ENCODE results near the gene SPTBN4.
A peak's percentile ranks its signal among the peaks of the same experiment; 100 is the strongest.

The SPTBN4 gene

GRCh38 chr19:40441719-40442253, 25.0 kb upstream of the SPTBN4 start:
- Histone ChIP-seq H3K14ac (ENCODE audit: low read length in 2 of 2) (no peak overlapping the region), H4K91ac (ENCODE audit: low read length) (no peak overlapping the region), H2BK5ac (ENCODE audit: low read depth, low read length, poor library complexity, severe bottlenecking) (no peak overlapping the region), H3K79me1 (replicated peaks; ENCODE audit: low read length, poor library complexity, severe bottlenecking) (peaks cover 5% of the 10 kb centered on the region), H3K4me2 (ENCODE audit: low read length, poor library complexity, severe bottlenecking) (peak overlapping the region; percentile 85), H3K9ac (ENCODE audit: low read length) (peak overlapping the region; percentile 97), H4K8ac (ENCODE audit: low read length) (no peak overlapping the region), H3K4me1 (ENCODE audit: control insufficient read depth, insufficient read depth, low read depth, low read length) (peaks cover 20% of the 10 kb centered on the region), H2BK15ac (ENCODE audit: low read depth, poor library complexity, severe bottlenecking) (no peak overlapping the region), H3K27me3 (ENCODE audit: control insufficient read depth in 1 of 2, insufficient read depth in 1 of 2, low read length in 2 of 2) (no peaks in the 10 kb centered on the region), H2AK5ac (ENCODE audit: low read length, severe bottlenecking) (no peak overlapping the region), H3K9me3 (ENCODE audit: control insufficient read depth, low read length) (no peaks in the 10 kb centered on the region), H2AFZ (ENCODE audit: low read depth, low read length) (no peak overlapping the region), H3K4ac (ENCODE audit: low read depth in 1 of 2, low read length in 2 of 2) (no peak overlapping the region), H3K18ac (ENCODE audit: low read depth in 1 of 2, low read length in 2 of 2) (no peak overlapping the region), H2BK120ac (ENCODE audit: low read depth, low read length) (no peak overlapping the region), H3K4me3 (ENCODE audit: insufficient read depth in 1 of 2, low read depth in 1 of 2, low read length in 2 of 2) (peak overlapping the region in 1 of 2 experiments; percentile 94), H3K36me3 (ENCODE audit: control insufficient read depth in 1 of 2, insufficient read depth in 2 of 2, low read depth in 1 of 2, low read length in 2 of 2) (peaks cover 31 to 33% of the 10 kb centered on the region in 2 experiments), H3K23ac (ENCODE audit: low read length in 2 of 2) (no peak overlapping the region), H2BK12ac (ENCODE audit: low read length in 2 of 2) (no peak overlapping the region), H3K27ac (ENCODE audit: low read length, poor library complexity, severe bottlenecking) (no peak overlapping the region)
- 85% methylated on average over 9 of the region's 11 CpGs for WGBS
- no peak for DNase-seq

DNA sequence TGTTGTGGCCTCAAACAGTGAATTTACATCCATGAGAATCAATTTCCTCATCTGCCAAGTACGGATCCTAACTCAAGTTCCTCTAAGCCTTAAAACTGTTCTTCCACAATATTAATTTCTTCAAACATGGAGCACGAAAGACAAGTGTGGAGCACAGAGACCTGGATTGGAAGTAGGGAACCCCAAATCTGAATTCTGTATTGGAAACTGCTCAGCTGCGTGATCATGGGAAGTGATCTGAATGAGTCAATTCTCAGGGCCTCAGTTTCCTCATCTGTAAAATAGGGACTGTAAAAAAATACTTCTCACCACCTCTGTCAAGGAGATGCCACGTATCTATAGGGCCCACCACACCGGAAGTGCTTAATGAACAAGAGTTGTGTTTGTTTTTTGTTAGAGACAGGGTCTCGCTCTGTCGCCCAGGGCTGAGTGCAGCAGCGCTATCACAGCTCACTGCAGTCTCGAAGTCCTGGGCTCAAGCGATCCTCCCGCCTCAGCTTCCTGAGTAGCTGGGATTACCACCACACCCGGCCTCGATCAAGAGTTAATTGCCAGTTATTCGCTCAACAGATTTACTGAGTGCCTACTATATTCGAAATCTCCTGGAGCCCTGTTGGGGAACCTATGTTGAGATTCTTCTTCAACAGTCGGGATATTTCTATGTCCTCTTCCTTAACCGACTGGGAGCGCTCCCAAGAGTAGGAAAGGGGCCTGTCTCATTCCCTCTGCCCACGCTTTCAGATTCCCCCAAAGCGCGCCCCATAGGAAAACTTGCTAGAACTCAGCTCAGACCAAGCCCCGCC, 24.3 kb upstream of the SPTBN4 start:
- Histone ChIP-seq H3K23ac (ENCODE audit: low read length in 2 of 2) (no peak overlapping the region), H3K27me3 (ENCODE audit: control insufficient read depth in 1 of 2, insufficient read depth in 1 of 2, low read length in 2 of 2) (no peaks in the 10 kb centered on the region), H2AFZ (ENCODE audit: low read depth, low read length) (no peak overlapping the region), H4K91ac (ENCODE audit: low read length) (no peak overlapping the region), H3K4me2 (ENCODE audit: low read length, poor library complexity, severe bottlenecking) (peak overlapping the region; percentile 85), H2BK120ac (ENCODE audit: low read depth, low read length) (no peak overlapping the region), H2BK15ac (ENCODE audit: low read depth, poor library complexity, severe bottlenecking) (no peak overlapping the region), H3K9ac (ENCODE audit: low read length) (peak overlapping the region; percentile 97), H3K79me1 (replicated peaks; ENCODE audit: low read length, poor library complexity, severe bottlenecking) (peaks cover 5% of the 10 kb centered on the region), H3K14ac (ENCODE audit: low read length in 2 of 2) (no peak overlapping the region), H2BK5ac (ENCODE audit: low read depth, low read length, poor library complexity, severe bottlenecking) (no peak overlapping the region), H4K8ac (ENCODE audit: low read length) (peak overlapping the region; percentile 16), H3K27ac (ENCODE audit: low read length, poor library complexity, severe bottlenecking) (peak overlapping the region; percentile 88), H3K36me3 (ENCODE audit: control insufficient read depth in 1 of 2, insufficient read depth in 2 of 2, low read depth in 1 of 2, low read length in 2 of 2) (peaks cover 31 to 33% of the 10 kb centered on the region in 2 experiments), H3K4me3 (ENCODE audit: insufficient read depth in 1 of 2, low read depth in 1 of 2, low read length in 2 of 2) (peak overlapping the region; percentile 62 to 94), H3K9me3 (ENCODE audit: control insufficient read depth, low read length) (no peaks in the 10 kb centered on the region), H3K18ac (ENCODE audit: low read depth in 1 of 2, low read length in 2 of 2) (peak overlapping the region in 1 of 2 experiments; percentile 18), H3K4me1 (ENCODE audit: control insufficient read depth, insufficient read depth, low read depth, low read length) (peaks cover 20% of the 10 kb centered on the region), H2BK12ac (ENCODE audit: low read length in 2 of 2) (no peak overlapping the region), H2AK5ac (ENCODE audit: low read length, severe bottlenecking) (peak overlapping the region; percentile 69), H3K4ac (ENCODE audit: low read depth in 1 of 2, low read length in 2 of 2) (peak overlapping the region in 1 of 2 experiments; percentile 55)
- no peak for DNase-seq
- 15% methylated on average over 20 of the region's 22 CpGs for WGBS

- H3K4ac ChIP-seq (ENCODE audit: low read depth in 1 of 2, low read length in 2 of 2) = peak overlapping the region; percentile 97
- H4K8ac ChIP-seq (ENCODE audit: low read length) = peak overlapping the region; percentile 69
- H4K91ac ChIP-seq (ENCODE audit: low read length) = peak overlapping the region; percentile 90
- H3K18ac ChIP-seq (ENCODE audit: low read depth in 1 of 2, low read length in 2 of 2) = peak overlapping the region; percentile 97 to 99
- no peaks in the 10 kb centered on the region for H3K9me3 ChIP-seq (ENCODE audit: control insufficient read depth, low read length)
- peaks cover 20% of the 10 kb centered on the region for H3K4me1 ChIP-seq (ENCODE audit: control insufficient read depth, insufficient read depth, low read depth, low read length)
- DNase-seq = peak; percentile 100
- peak overlapping the region; percentile 79 to 83 for H3K14ac ChIP-seq (ENCODE audit: low read length in 2 of 2)
- no peaks in the 10 kb centered on the region for H3K27me3 ChIP-seq (ENCODE audit: control insufficient read depth in 1 of 2, insufficient read depth in 1 of 2, low read length in 2 of 2)
- peak overlapping the region; percentile 94 to 97 for H3K4me3 ChIP-seq (ENCODE audit: insufficient read depth in 1 of 2, low read depth in 1 of 2, low read length in 2 of 2)
- H3K79me1 ChIP-seq (replicated peaks; ENCODE audit: low read length, poor library complexity, severe bottlenecking) = peaks cover 5% of the 10 kb centered on the region
- H2BK120ac ChIP-seq (ENCODE audit: low read depth, low read length) = peak overlapping the region; percentile 95
- peak overlapping the region; percentile 97 for H3K9ac ChIP-seq (ENCODE audit: low read length)
- no peak overlapping the region for H2AFZ ChIP-seq (ENCODE audit: low read depth, low read length)
- H2AK5ac ChIP-seq (ENCODE audit: low read length, severe bottlenecking) = peak overlapping the region; percentile 99
- H3K4me2 ChIP-seq (ENCODE audit: low read length, poor library complexity, severe bottlenecking) = peak overlapping the region; percentile 48
- peak overlapping the region; percentile 99 for H3K27ac ChIP-seq (ENCODE audit: low read length, poor library complexity, severe bottlenecking)
- H3K36me3 ChIP-seq (ENCODE audit: control insufficient read depth in 1 of 2, insufficient read depth in 2 of 2, low read depth in 1 of 2, low read length in 2 of 2) = peaks cover 39 to 40% of the 10 kb centered on the region in 2 experiments
- peak overlapping the region; percentile 95 for H2BK5ac ChIP-seq (ENCODE audit: low read depth, low read length, poor library complexity, severe bottlenecking)
- peak overlapping the region in 1 of 2 experiments; percentile 70 for H3K23ac ChIP-seq (ENCODE audit: low read length in 2 of 2)
- H2BK12ac ChIP-seq (ENCODE audit: low read length in 2 of 2) = peak overlapping the region in 1 of 2 experiments; percentile 68
- peak overlapping the region; percentile 91 for H2BK15ac ChIP-seq (ENCODE audit: low read depth, poor library complexity, severe bottlenecking)
- WGBS = under 1% methylated on average over 51 of the region's 52 CpGs
Observed at GRCh38 chr19:40443131-40443999, 23.4 kb upstream of the SPTBN4 start.
